Fibroblast of upper back skin (primary cell): ENCODE measurements around the gene BET1L.
"Not testable (repeated sequence)": the region's sequence is repeated elsewhere in the genome, so short reads cannot be mapped to it uniquely, and the experiment has no call there.

Experiments
- DNase-seq: peaks from one replicate; pipeline ENCODE4 v3.0.0-alpha.2; 2013

The BET1L gene, protein sequence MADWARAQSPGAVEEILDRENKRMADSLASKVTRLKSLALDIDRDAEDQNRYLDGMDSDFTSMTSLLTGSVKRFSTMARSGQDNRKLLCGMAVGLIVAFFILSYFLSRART

DNA sequence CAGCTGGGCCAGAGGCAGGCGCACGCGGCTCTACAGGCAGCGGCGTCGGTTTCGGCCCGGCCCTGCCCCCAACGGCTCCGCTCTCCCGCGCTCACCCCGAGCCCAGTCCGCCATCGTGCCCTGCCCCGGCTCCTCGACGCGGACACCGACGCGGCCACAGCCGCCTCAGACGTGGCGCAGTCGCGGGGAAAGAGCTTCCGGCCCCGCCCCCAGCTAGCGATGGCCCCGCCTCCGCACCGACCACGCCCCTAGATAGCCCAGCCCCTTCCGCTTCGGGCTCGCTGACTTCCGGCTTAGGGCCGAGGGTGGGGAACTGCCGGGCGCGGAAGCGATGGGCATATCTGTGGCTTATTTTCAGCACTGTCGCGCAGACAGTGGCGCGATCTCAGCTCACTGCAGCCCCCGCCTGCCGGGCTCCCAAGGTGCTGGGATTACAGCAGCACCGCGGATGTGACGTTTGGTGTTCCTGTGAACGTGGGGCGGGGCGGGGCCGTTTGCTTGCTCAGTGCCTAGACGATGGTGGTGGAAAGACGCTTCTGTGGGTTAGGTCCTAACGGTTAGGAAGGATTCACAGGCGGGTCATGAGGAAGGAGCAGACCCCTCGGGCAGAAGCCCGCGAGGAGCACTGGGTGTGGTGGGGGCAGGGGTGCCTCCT is at the start of gene BET1L, which contains the start of gene RIC8A:
Gene BET1L (minus strand): TSS at position 192 of the 655 bp plus-strand sequence. CDS start 78 bp downstream, at position 114.
Gene RIC8A (plus strand): TSS at position 501 of the 655 bp plus-strand sequence. CDS start 1,147 bp downstream, outside the sequence.
- peak; percentile 98 for DNase-seq

DNA sequence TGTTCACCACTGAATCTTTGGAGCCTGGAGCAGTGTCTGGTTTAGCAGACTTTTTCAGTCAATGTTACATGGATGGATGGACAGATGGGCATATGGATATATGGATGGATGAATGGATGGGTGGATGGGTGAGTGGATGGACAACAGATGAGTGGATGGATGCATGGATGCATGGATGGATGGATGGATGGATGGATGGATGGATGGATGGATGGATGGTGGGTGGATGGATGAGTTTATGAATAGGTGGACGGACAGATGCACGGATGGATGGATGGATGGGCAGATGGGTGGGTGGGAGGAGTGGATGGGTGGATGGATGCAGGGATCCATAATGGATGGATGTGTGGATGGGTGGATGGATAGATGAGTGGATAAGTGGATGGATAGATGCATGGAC is 48.6 kb upstream of the BET1L start:
- DNase-seq = no peak

DNA sequence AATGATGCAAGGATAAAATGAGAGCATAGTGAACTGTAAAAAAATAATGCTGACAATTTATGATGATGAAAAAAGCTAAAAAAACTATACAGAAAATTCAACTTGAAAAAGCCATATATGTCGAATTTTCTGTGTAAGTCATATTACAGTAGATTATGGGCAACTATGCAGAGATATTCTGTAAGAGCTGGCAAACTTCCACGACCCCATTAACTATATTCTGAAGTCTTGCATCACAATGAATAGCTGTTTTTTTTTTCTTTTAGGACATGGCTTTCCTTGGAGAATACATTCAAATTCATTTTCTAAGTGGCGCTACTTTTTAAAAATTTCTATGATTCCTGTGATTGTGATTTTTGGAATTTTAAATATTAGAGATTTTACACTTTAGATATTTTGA is 48.0 kb upstream of the BET1L start:
- peak; percentile 57 for DNase-seq

DNA sequence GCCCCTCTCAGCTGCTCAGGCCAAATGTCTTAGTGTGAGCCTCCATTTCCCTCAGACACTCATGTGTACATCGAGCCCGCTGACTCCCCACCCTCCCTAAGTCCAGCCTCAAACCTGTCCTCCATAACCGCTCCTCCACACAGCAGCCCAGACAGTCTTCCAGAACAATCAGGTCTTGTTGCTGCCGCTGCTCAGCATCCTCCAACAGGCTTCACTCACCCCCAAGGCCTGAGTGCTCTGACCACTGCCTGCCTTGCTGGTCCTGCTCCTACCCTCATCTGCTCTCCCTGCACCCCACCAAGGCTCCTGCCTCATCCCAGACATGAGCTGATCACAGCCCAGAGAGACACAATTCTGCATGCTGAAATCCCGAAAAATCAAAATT is 46.7 kb upstream of the BET1L start:
- no peak for DNase-seq

DNA sequence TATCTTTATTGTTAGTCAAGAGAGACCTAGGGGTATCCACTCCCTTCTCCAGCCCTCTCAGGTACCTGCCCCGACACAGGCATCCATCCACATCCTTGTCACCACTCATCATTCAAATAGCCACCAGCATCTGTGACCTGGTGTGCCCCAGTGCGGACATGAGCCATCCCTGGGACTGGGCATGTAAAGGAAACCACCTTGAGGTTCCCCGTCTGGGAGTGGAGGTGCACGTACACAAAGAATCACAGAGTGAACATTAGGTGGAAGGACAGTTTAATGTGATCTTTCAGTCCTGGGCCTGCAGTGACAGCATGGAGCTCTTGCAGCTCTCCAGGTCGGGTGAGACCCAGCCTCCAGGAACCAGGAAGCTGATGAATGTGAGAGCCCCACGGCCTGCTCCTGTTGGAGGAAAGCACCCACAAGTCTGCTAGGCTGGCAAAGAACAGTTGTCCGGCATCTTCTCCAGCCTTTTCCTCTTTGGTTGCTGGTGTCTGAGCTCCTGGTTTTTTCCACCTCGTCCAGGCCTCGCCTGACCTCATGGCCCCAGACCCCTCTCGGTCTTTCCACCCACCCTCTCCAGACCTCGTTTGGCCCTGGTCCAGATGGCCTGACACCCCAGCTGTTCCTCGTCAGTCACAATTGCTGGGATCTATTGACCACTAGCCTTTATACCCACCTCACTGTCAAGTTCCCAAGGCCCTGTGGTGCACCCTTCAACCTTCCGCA is 46.1 kb upstream of the BET1L start:
- no peak for DNase-seq

DNA sequence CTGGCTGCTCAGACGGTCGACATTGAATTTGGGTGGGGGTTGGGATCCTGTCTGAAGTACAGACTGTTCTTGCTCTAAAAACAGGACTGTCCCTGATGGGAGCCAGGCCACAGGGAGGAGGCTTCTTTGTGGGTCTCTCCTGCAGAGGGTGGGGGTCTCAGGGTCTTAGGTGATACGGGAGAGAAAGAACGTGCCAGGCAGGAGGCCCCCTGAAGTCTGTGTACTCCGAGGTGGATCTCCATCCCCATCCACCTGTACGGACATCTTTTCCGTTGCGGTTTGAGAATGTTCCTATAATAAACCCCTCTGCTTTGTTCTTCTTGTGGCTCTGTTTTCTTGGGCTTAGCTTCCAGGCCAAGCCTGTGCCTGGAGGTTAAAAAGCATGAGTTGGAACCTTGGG is 45.5 kb upstream of the BET1L start:
- no peak for DNase-seq

DNA sequence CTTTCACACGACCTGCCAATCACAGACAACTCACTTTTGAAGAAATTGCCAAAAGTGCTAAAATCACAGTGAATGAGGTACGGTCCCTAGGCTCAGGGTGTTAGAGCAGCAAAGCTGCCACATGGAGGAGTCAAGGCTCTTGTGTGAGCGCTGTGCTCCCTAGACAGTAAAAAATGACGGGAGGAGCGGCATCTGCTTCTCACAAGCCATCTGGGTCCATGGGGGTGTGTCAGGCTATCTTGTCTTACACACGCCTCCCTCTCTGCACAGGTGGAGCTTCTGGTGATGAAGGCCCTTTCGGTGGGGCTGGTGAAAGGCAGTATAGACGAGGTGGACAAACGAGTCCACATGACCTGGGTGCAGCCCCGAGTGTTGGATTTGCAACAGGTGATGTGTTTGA is 44.4 kb upstream of the BET1L start:
- DNase-seq = no peak

DNA sequence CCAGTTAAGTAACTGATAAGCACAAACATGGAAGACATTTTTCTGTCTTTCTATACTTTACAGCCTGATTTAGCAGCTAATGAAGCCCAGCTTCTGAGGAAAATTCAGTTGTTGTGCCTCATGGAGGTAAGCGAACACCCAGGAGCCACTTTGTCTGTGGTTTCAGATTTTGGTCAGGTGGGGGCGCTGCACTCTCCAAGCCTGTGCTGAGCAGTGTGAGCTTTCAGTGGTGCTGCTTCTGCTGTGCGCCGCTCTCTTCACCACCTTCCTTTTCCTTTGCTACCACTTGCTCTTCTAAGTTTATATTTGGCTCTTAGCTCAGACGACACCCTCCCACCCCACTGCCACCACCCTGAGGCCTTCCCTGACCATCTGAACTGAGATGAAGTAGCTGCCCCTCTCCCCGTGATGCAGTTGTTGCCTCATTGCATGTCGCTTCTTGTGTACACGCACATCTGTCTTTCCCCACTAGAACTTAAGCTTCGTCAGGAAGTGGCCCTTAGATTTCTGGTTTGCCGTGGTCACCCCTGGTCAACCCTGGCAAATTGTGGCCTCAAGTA is 43.6 kb upstream of the BET1L start:
- peak; percentile 45 for DNase-seq

DNA sequence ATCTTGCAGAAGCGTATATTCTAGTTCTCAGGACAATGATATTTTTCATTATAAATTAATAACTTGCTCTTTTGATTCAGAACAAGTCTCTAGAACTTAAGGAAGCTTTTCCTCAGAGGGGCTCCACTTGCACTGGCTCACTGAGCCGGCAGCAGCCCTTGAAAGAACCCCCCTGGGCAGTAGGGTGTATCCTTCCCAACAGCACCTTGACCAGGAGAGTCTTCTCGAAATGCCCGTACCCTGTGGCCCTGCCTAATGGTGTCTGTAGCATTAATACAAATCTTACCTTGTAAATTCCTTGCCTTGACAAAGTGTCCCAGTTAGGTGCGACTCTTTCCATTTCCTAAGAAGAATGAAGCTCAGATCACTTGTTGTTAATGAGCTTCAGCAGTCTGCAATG is 43.1 kb upstream of the BET1L start:
- no peak for DNase-seq

DNA sequence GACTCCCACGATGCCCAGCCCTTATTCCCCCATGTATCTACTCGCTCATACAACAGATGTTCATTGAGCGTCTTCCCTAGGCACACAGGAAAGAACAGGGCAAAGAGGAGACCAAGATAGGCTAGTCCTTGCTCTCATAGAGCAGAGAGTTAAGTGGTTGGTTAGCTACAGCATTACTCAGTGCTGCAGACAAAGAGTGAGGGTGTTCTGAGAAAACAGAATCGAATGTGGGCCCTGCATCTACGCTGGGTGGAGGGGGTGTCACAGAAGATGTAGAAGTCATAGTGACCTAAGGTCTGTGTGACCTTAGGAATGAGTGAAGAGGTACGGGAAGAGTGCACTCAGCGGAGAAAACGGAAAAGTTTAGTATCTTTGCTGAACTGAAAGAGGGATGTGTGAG is 41.9 kb upstream of the BET1L start:
- no peak for DNase-seq

DNA sequence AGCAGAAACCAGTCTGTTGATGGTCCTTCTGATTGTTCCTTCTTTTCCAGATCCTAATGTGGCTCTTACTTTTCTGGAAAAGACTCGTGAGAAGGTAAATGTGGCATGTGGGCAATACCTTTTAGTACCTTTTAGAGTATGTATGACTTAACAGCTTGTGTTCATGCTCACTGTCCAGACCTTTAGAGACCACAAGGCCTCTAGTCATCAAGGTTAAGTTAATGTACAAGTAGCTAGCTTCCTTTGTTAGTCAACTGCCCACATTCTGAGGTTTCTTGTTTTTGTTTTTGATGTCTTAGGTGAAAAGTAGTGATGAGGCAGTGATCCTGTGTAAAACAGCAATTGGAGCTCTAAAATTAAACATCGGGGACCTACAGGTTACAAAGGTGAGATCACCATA is 37.2 kb upstream of the BET1L start:
- DNase-seq = no peak

DNA sequence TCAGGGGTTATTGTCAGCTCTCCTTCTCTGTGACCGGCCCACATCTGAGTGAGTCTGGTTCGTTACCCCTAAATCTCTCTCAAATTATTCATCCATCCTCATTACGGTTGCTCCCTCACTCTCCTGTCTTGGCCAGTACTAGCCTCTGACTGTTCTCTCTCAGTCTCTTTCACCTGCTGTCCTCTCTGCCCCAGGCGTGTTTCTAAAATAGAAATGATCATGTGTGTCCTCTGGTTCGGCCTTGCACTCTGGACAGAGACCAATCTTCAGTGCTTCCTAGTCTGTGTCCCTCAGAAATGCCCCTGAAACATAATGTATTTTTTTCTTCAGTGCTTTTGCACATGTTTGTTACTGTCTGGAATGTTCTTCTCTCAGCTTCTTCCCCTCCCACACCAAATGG is 34.4 kb upstream of the BET1L start:
- DNase-seq = no peak

DNA sequence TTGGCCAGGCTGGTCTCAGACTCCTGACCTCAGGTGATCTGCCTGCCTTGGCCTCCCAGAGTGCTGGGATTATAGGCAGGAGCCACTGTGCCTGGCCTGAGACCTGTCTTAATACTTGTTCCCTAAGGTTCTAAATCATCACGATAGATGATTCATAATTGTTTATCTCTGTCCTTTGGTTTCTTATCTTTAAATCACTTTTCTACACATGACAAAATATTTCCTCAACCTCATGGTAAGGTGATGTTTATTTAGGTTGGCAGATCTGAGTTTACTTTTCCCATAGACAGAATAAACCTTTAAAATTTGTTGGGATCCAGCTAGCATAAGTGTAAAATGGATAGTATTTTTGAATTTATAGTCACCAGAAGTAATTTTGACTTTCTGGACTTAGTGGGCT is 33.1 kb upstream of the BET1L start:
- DNase-seq = no peak

DNA sequence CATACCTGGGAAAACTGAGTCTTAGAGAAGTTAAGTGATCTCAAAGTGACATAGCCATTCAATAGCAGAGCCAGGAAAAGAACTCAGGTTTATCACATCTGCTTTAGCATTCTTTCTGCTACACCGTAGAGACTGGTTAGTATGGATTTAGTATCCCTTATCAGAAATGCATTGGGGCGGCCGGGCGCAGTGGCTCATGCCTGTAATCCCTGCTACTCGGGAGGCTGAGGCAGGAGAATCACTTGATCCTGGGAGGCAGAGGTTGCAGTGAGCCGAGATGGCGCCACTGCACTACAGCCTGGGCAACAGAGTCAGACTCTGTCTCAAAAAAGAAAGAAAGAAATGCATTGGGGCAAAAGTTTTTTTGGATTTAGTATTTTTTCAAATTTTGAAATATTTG is 31.1 kb upstream of the BET1L start:
- not testable (repeated sequence) for DNase-seq

DNA sequence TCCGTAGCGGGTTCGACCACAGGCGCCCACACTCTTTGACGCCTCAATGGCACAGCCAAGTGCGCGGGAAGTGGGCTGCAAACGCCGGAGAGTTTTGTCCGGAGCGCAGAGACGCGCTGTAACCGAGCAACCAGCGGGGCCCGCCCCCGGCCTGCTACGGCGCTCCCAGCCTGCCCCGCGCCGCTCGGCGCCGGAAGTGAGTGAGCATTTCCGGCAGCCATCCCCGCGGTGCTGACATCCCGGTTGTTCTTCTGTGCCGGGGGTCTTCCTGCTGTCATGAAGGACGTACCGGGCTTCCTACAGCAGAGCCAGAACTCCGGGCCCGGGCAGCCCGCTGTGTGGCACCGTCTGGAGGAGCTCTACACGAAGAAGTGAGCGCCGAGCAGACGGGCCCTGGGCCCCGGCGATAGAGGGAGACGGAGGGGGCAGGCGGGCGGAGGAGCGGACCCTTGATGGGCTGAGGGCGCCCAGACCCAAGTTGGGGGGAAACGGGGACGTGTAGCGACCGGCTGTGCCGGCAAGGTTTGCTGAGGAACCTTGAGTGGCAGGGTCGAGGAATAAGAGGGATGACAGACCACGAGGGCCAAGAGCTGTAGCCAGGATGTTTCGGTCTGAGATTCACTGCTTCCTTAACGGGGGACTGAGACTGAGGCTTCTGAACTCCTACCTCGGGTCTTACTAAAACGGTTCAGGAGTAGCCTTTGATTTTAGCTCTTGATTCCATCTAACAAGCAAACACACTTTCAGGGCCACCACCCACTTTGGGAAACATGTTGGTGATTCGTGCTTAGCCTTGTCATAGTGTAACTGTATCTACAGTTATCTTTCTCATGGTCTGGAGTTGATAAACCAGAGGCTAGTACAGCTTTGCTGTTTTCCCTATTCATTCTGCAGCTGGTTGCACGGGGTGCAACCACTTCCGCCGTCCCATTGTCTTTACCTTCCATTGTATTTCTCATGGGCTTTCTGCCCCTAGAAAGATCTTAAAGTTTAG is 29.9 kb upstream of the BET1L start, which contains the start of gene PSMD13:
Gene PSMD13 (plus strand): TSS at position 203 of the 994 bp plus-strand sequence. CDS start 74 bp downstream, at position 277.
- peak; percentile 73 for DNase-seq

DNA sequence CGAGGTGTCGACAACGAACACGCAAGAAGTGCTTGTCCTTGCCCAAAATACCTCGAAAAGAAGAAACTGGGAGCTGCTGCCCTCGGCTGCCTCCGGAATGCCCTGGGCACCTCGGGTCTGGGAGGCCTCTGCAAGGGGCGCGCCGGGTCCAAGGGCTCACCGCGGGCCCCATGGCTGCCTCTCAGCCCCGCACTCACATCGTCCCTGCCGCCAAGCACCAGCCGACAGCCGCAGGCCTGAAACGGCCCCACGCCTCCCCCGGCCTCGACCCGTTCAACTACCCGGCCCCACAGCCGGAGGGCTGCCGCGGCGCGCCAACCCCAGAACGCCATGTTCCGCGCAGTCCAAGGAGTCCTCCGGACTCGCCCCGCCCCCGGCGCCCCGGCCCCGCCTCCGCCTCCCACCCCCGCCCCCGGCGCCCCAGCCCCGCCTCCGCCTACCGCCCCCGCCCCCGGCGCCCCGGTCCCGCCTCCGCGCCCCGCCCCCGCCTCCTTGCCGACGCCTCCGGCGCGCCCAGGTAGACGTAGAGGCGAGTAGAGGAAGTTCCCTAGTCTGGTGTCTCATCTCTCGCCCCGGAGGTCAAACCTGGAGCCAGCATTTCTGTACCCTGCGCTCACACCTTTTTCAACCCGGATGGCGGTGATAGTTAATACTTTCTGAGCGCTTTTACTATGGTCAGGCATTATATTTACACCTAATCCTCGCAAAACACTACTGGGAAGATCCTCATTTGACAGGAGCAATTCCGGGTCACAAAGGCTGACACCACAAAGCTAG is 29.0 kb upstream of the BET1L start, which contains the start of gene SIRT3:
Gene SIRT3 (minus strand): TSS at position 346 of the 777 bp plus-strand sequence. CDS start 14 bp downstream, at position 332.
- DNase-seq = peak; percentile 79

DNA sequence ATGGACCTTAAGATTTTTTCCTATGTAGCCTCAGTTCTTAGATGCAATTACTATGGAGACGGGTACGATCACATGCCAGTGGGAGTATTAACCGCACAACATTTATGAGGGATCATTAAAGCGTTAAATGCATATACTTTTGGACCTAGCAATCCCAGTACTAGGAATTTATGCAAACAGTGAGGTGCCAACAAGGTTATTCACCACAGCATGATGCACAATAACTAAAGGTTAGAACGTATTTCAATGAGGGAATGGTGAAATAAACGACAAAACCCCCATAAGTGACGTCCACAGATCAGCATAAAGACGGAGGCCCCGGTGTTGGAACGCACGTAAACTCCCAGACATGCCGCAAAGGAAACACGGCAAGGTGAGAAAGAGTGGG is 28.4 kb upstream of the BET1L start:
- no peak for DNase-seq

DNA sequence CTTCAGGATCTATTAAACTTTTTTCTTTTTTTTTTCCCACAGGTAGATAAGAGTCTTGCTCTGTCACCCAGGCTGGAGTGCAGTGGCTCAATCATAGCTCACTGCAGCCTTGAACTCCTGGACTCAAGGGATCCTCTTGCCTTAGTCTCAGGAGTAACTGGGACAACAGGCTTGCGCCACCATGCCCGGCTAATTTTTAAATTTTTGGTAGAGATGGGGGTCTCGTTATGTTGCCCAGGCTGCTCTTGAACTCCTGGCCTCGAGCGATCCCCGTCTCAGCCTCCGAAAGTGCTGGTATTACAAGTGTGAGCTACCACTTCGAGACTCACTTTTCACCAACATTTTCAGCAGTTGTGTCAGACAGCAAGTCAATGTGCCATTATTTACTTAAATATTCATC is 28.0 kb upstream of the BET1L start:
- no peak for DNase-seq

DNA sequence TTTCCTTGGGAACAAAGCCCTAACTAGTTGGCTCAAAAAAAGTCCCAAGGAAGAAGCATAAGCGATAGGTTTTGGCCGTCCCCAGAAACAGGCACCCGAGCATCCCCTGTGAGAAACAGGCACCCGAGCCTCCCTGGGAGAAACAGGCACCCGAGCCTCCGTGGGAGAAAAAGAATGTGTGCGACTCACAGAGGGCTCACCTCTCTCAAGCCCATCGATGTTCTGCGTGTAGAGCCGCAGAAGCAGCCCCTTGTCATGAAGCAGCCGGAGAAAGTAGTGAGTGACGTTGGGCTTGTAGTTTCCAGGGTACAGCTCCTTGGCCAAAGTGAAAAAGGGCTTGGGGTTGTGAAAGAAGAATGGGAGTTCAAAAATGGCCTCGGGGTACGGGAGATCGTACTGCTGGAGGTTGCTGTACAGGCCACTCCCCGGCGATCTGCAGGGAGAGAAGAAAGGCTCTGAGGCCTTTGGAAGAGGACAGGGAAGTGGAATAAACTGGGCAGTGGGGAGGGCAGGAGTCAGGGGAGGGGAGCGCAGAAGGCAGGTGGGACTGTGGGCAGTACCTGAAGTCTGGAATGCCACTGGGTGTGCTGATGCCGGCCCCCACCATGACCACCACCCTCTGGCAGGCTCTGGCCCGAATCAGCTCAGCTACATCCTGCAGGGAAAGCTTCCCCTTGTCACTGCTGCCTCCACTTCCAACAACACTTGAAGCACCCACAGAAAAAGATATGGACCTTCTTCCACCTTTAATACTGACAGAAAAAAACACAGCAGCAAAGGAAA is 25.8 kb upstream of the BET1L start:
- DNase-seq = no peak

DNA sequence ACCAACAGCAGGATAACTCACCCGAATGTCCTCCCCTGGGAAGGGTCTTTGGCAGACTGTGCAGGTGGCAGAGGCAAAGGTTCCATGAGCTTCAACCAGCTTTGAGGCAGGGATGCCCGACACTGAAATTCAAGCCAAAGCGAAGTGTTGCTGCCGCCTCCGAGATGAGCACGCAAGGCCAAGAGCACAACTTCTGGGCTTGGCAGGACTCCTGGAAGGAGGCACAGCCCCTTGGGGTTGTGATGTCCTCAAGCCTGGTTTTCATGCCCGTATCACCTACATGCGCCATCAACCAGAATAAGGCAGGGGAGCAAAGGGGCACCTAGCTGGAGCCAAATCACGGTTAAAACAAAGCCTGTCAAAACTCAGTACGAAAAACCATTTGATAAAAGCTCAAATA is 23.2 kb upstream of the BET1L start:
- DNase-seq = no peak
